ENCODE data around the gene COL23A1. TPM values are rescaled to one million over a fixed set of nuclear protein-coding genes. Genes with fewer than 3 reads are reported as not detected.

COL23A1 gene
- total RNA-seq, 2 experiments from 2014 or later, result 0.63 to 0.68 TPM

- no peaks in the 10 kb centered on the region for H3K27me3 Mint-ChIP-seq (ENCODE audit: low read depth)
- CTCF ChIA-PET, result no interaction called here
Observed at GRCh38 chr5:178336889-178337288, 253.3 kb downstream of the COL23A1 start.

GRCh38 chr5:178335302-178336030 is 254.7 kb downstream of the COL23A1 start:
- CTCF ChIA-PET, result no interaction called here
- H3K27me3 Mint-ChIP-seq (ENCODE audit: low read depth), result no peaks in the 10 kb centered on the region
- POLR2A ChIA-PET, result no interaction called here
- peaks cover 9% of the 10 kb centered on the region for H3K4me1 Mint-ChIP-seq (ENCODE audit: low read depth)
- no peaks in the 10 kb centered on the region for H3K36me3 Mint-ChIP-seq (ENCODE audit: low read depth)
- no peak overlapping the region for H3K27ac Mint-ChIP-seq
- H3K9me3 Mint-ChIP-seq (ENCODE audit: insufficient read depth), result no peaks in the 10 kb centered on the region
- no peak overlapping the region for H3K4me3 Mint-ChIP-seq
- DNase-seq (no peak), ATAC-seq (no peak)

More at GRCh38 chr5:178336889-178337288, 253.3 kb downstream of the COL23A1 start:
- Mint-ChIP-seq H3K4me1 (ENCODE audit: low read depth) (no peaks in the 10 kb centered on the region), H3K27ac (no peak overlapping the region), H3K4me3 (no peak overlapping the region), H3K9me3 (ENCODE audit: insufficient read depth) (no peaks in the 10 kb centered on the region), H3K36me3 (ENCODE audit: low read depth) (no peaks in the 10 kb centered on the region)
- ATAC-seq, result no peak
- POLR2A ChIA-PET, result no interaction called here
- no peak for DNase-seq

GRCh38 chr5:178334861-178335260 is 255.3 kb downstream of the COL23A1 start:
- Mint-ChIP-seq H3K4me3 (no peak overlapping the region), H3K27ac (no peak overlapping the region), H3K9me3 (ENCODE audit: insufficient read depth) (no peaks in the 10 kb centered on the region), H3K27me3 (ENCODE audit: low read depth) (no peaks in the 10 kb centered on the region), H3K36me3 (ENCODE audit: low read depth) (no peaks in the 10 kb centered on the region), H3K4me1 (ENCODE audit: low read depth) (peaks cover 10% of the 10 kb centered on the region)
- DNase-seq (no peak), ATAC-seq (no peak)
- ChIA-PET CTCF (no interaction called here), POLR2A (no interaction called here)

- ChIA-PET POLR2A (no interaction called here), CTCF (no interaction called here)
- Mint-ChIP-seq H3K27me3 (ENCODE audit: low read depth) (no peaks in the 10 kb centered on the region), H3K9me3 (ENCODE audit: insufficient read depth) (no peaks in the 10 kb centered on the region), H3K36me3 (ENCODE audit: low read depth) (no peaks in the 10 kb centered on the region), H3K27ac (no peak overlapping the region), H3K4me1 (ENCODE audit: low read depth) (peaks cover 10% of the 10 kb centered on the region), H3K4me3 (no peak overlapping the region)
- ATAC-seq, result no peak
- no peak for DNase-seq
Observed at GRCh38 chr5:178333821-178334481, 256.2 kb downstream of the COL23A1 start.

GRCh38 chr5:178332210-178332641 is 258.0 kb downstream of the COL23A1 start:
- H3K27me3 Mint-ChIP-seq (ENCODE audit: low read depth), result no peaks in the 10 kb centered on the region
- H3K36me3 Mint-ChIP-seq (ENCODE audit: low read depth), result no peaks in the 10 kb centered on the region
- H3K9me3 Mint-ChIP-seq (ENCODE audit: insufficient read depth), result no peaks in the 10 kb centered on the region
- H3K4me3 Mint-ChIP-seq, result no peak overlapping the region
- peaks cover 10% of the 10 kb centered on the region for H3K4me1 Mint-ChIP-seq (ENCODE audit: low read depth)
- peak overlapping the region; percentile 2 for H3K27ac Mint-ChIP-seq
- CTCF ChIA-PET, result no interaction called here
- POLR2A ChIA-PET, result no interaction called here
- no peak for DNase-seq
- ATAC-seq, result no peak

- Mint-ChIP-seq H3K4me3 (no peak overlapping the region), H3K9me3 (ENCODE audit: insufficient read depth) (no peaks in the 10 kb centered on the region), H3K27ac (peak overlapping the region; percentile 96), H3K36me3 (ENCODE audit: low read depth) (no peaks in the 10 kb centered on the region), H3K4me1 (ENCODE audit: low read depth) (peaks cover 10% of the 10 kb centered on the region), H3K27me3 (ENCODE audit: low read depth) (no peaks in the 10 kb centered on the region)
- no peak for ATAC-seq
- no peak for DNase-seq
- POLR2A ChIA-PET, result no interaction called here
- CTCF ChIA-PET, result no interaction called here
Observed at GRCh38 chr5:178331491-178331996, 258.6 kb downstream of the COL23A1 start.

- no peaks in the 10 kb centered on the region for H3K36me3 Mint-ChIP-seq (ENCODE audit: low read depth)
- peak; percentile 73 for DNase-seq
- no peaks in the 10 kb centered on the region for H3K9me3 Mint-ChIP-seq (ENCODE audit: insufficient read depth)
- peak overlapping the region; percentile 96 for H3K27ac Mint-ChIP-seq
- peak; percentile 93 for ATAC-seq
- peaks cover 10% of the 10 kb centered on the region for H3K4me1 Mint-ChIP-seq (ENCODE audit: low read depth)
- CTCF ChIA-PET, result interaction anchor here (0.9 kb wide), 1 partner anchor 131 kb away, joined by 5 read pairs; no protein-coding TSS in a partner anchor
- POLR2A ChIA-PET, result interaction anchor here (0.9 kb wide), 1 partner anchor 91 kb away, joined by 3 read pairs; no protein-coding TSS in a partner anchor
- H3K4me3 Mint-ChIP-seq, result no peak overlapping the region
- no peaks in the 10 kb centered on the region for H3K27me3 Mint-ChIP-seq (ENCODE audit: low read depth)
Observed at GRCh38 chr5:178330791-178331404, 259.3 kb downstream of the COL23A1 start.

- CTCF ChIA-PET, result no interaction called here
Observed at GRCh38 chr5:178328826-178329730, 261.1 kb downstream of the COL23A1 start.

GRCh38 chr5:178327931-178328711 is 262.1 kb downstream of the COL23A1 start:
- H3K4me1 Mint-ChIP-seq (ENCODE audit: low read depth), result peaks cover 10% of the 10 kb centered on the region
- ChIA-PET POLR2A (no interaction called here), CTCF (no interaction called here)
- no peak for DNase-seq
- no peak overlapping the region for H3K4me3 Mint-ChIP-seq
- no peaks in the 10 kb centered on the region for H3K36me3 Mint-ChIP-seq (ENCODE audit: low read depth)
- ATAC-seq, result no peak
- H3K27me3 Mint-ChIP-seq (ENCODE audit: low read depth), result no peaks in the 10 kb centered on the region
- no peaks in the 10 kb centered on the region for H3K9me3 Mint-ChIP-seq (ENCODE audit: insufficient read depth)
- H3K27ac Mint-ChIP-seq, result no peak overlapping the region

More at GRCh38 chr5:178328826-178329730, 261.1 kb downstream of the COL23A1 start:
- no peaks in the 10 kb centered on the region for H3K36me3 Mint-ChIP-seq (ENCODE audit: low read depth)
- H3K9me3 Mint-ChIP-seq (ENCODE audit: insufficient read depth), result no peaks in the 10 kb centered on the region
- ATAC-seq, result no peak
- no peak overlapping the region for H3K4me3 Mint-ChIP-seq
- peak overlapping the region; percentile 43 for H3K27ac Mint-ChIP-seq
- no peak for DNase-seq
- H3K4me1 Mint-ChIP-seq (ENCODE audit: low read depth), result peaks cover 10% of the 10 kb centered on the region
- no peaks in the 10 kb centered on the region for H3K27me3 Mint-ChIP-seq (ENCODE audit: low read depth)
- POLR2A ChIA-PET, result no interaction called here

- no peak for ATAC-seq
- Mint-ChIP-seq H3K4me1 (ENCODE audit: low read depth) (peaks cover 10% of the 10 kb centered on the region), H3K27ac (no peak overlapping the region), H3K27me3 (ENCODE audit: low read depth) (no peaks in the 10 kb centered on the region), H3K4me3 (no peak overlapping the region), H3K36me3 (ENCODE audit: low read depth) (no peaks in the 10 kb centered on the region), H3K9me3 (ENCODE audit: insufficient read depth) (no peaks in the 10 kb centered on the region)
- CTCF ChIA-PET, result no interaction called here
- POLR2A ChIA-PET, result no interaction called here
- DNase-seq, result no peak
Observed at GRCh38 chr5:178327446-178327845, 262.7 kb downstream of the COL23A1 start.

- ChIA-PET POLR2A (no interaction called here), CTCF (no interaction called here)
- Mint-ChIP-seq H3K36me3 (ENCODE audit: low read depth) (no peaks in the 10 kb centered on the region), H3K4me3 (no peak overlapping the region), H3K4me1 (ENCODE audit: low read depth) (peaks cover 10% of the 10 kb centered on the region), H3K9me3 (ENCODE audit: insufficient read depth) (no peaks in the 10 kb centered on the region), H3K27me3 (ENCODE audit: low read depth) (no peaks in the 10 kb centered on the region), H3K27ac (no peak overlapping the region)
- ATAC-seq, result no peak
- no peak for DNase-seq
Observed at GRCh38 chr5:178326374-178326715, 263.8 kb downstream of the COL23A1 start.

All from activated CD8-positive, alpha-beta T cell treated with anti-CD3 and anti-CD28 coated beads, Interleukin-2, amount 10 ng/mL, durations not matched to agents 7 days and 5 days (primary cell).